GM23338 (cell line): ENCODE data around the gene GGA1. TPM values are rescaled to one million over a fixed set of nuclear protein-coding genes. Genes with fewer than 3 reads are reported as not detected.

Source experiments
- ATAC-seq: fragments of 200-7000 bp; cut with Tn5 transposase; 3 replicates; pipeline ENCODE4 v1.9.1; 2020
- DNase-seq: peaks from one replicate; pipeline ENCODE4 v3.0.0-alpha.2; 2015; ENCODE audit warnings: low spot score
- H2AFZ ChIP-seq: fragments of 200-600 bp; sonication (generic); 2 replicates; pipeline ENCODE4 v1.8.0; 2016; ENCODE audit warnings: antibody characterized with exemption, mild to moderate bottlenecking, moderate library complexity
- H3F3A ChIP-seq: fragments of 200-600 bp; sonication (generic); replicated peaks from 2 replicates; pipeline ENCODE4 v1.8.0; 2017; ENCODE audit warnings: antibody characterized with exemption, mixed run types, low read depth
- H3K27ac ChIP-seq: fragments of 200-600 bp; sonication (generic); 2 replicates; pipeline ENCODE4 v1.6.1; 2016; ENCODE audit warnings: low read depth
- H3K27me3 ChIP-seq: fragments of 200-600 bp; sonication (generic); 2 replicates; pipeline ENCODE4 v1.8.0; 2016; ENCODE audit warnings: mild to moderate bottlenecking, mixed run types, moderate library complexity; ENCODE audit not compliant: insufficient read depth
- H3K36me3 ChIP-seq: fragments of 200-600 bp; sonication (generic); 2 replicates; pipeline ENCODE4 v1.8.0; 2016; ENCODE audit warnings: mild to moderate bottlenecking; ENCODE audit not compliant: insufficient read depth
- H3K4me1 ChIP-seq: fragments of 200-600 bp; sonication (generic); 2 replicates; pipeline ENCODE4 v1.8.0; 2016; ENCODE audit warnings: mild to moderate bottlenecking, moderate library complexity; ENCODE audit not compliant: insufficient read depth
- H3K4me2 ChIP-seq: fragments of 200-600 bp; sonication (generic); 2 replicates; pipeline ENCODE4 v1.7.1; 2017; ENCODE audit warnings: mixed run types
- H3K4me3 ChIP-seq: fragments of 200-600 bp; sonication (generic); 2 replicates; pipeline ENCODE4 v1.6.1; 2016; ENCODE audit warnings: mixed run types
- H3K79me2 ChIP-seq: fragments of 200-600 bp; sonication (generic); replicated peaks from 2 replicates; pipeline ENCODE4 v1.8.0; 2017; ENCODE audit warnings: mild to moderate bottlenecking; ENCODE audit not compliant: insufficient read depth
- H3K9me2 ChIP-seq: fragments of 200-600 bp; sonication (generic); 2 replicates; pipeline ENCODE4 v1.8.0; 2017; ENCODE audit not compliant: insufficient read depth
- H4K20me1 ChIP-seq: fragments of 200-600 bp; sonication (generic); replicated peaks from 2 replicates; pipeline ENCODE4 v1.8.0; 2017; ENCODE audit warnings: mild to moderate bottlenecking; ENCODE audit not compliant: insufficient read depth
- H3K27ac Mint-ChIP-seq: 2 replicates; pipeline ENCODE4 v1.8.0; 2020; ENCODE audit warnings: inconsistent platforms, mild to moderate bottlenecking, moderate library complexity, mixed read lengths
- H3K27me3 Mint-ChIP-seq: 3 replicates; pipeline ENCODE4 v1.8.0; 2022; ENCODE audit warnings: low read depth, mild to moderate bottlenecking, moderate library complexity, mixed read lengths, inconsistent platforms; ENCODE audit not compliant: insufficient read depth, poor library complexity
- H3K36me3 Mint-ChIP-seq: 3 replicates; pipeline ENCODE4 v1.8.0; 2021; ENCODE audit warnings: low read depth, mild to moderate bottlenecking, inconsistent platforms, moderate library complexity, mixed read lengths
- H3K4me1 Mint-ChIP-seq: 3 replicates; pipeline ENCODE4 v1.8.0; 2020; ENCODE audit warnings: mild to moderate bottlenecking, inconsistent platforms, mixed read lengths
- H3K4me3 Mint-ChIP-seq: 3 replicates; pipeline ENCODE4 v1.8.0; 2021; ENCODE audit warnings: moderate library complexity, mild to moderate bottlenecking, inconsistent platforms, mixed read lengths
- H3K9me3 Mint-ChIP-seq: 3 replicates; pipeline ENCODE4 v1.8.0; 2020; ENCODE audit warnings: moderate library complexity, mild to moderate bottlenecking, inconsistent platforms, mixed read lengths
- CREB1 ChIP-seq: fragments of 250-450 bp; sonication (Bioruptor Pico); IDR thresholded peaks from 2 replicates; pipeline ENCODE4 v1.5.0; 2020; ENCODE audit warnings: low read depth, mild to moderate bottlenecking, moderate library complexity
- CTCF ChIP-seq, 2 experiments: fragments of 200-600 bp in 1 of 2; sonication (generic) in 1 of 2; conservative IDR thresholded peaks; 2 replicates each; pipeline versions ENCODE4 v1.5.1 to v1.6.1; 2016 to 2017; ENCODE audit warnings: antibody characterized with exemption in 2 of 2, low read depth in 2 of 2, mild to moderate bottlenecking in 2 of 2, moderate library complexity in 1 of 2
- ETS1 ChIP-seq: IDR thresholded peaks from 2 replicates; pipeline ENCODE4 v1.6.1; 2016; ENCODE audit warnings: antibody characterized with exemption
- POLR2AphosphoS5 ChIP-seq: IDR thresholded peaks from 2 replicates; pipeline ENCODE4 v1.6.1; 2016; ENCODE audit warnings: antibody characterized with exemption, low read depth
- ZNF114 ChIP-seq: fragments of 250-450 bp; sonication (Bioruptor Pico); IDR thresholded peaks from 2 replicates; pipeline ENCODE4 v1.5.0; 2020; ENCODE audit warnings: mild to moderate bottlenecking, moderate library complexity
- ZNF462 ChIP-seq: fragments of 250-450 bp; sonication (Bioruptor Pico); IDR thresholded peaks from 2 replicates; pipeline ENCODE4 v1.5.0; 2020; ENCODE audit warnings: mild to moderate bottlenecking, moderate library complexity
- polyA plus RNA-seq: library from polyadenylated mRNA; unstranded; fragments of >200 nt; fragmentation: Nextera tagmentation; extraction: Ambion mirVana; gene quantifications from 2 replicates; pipeline ENCODE4 v1.2.1, GENCODE V29; 2016
- total RNA-seq: library from RNA; depleted of rRNA; stranded (reverse); fragments of >200 nt; shearing (Covaris generic); gene quantifications from 2 replicates; pipeline ENCODE4 v1.2.3, GENCODE V29; 2014

GGA1 gene
- total and polyA plus RNA-seq, 2 experiments from 2014 or later = 36.9 to 57.1 TPM

- peak; percentile 76 for ATAC-seq
- H3K36me3 Mint-ChIP-seq = no peaks in the 10 kb centered on the region; the same call in 2 of the 3 replicates
- DNase-seq = peak; percentile 86
- Histone ChIP-seq H3K27me3 (no peaks in the 10 kb centered on the region), H3K27ac (peak overlapping the region; percentile 90), H3K79me2 (no peaks in the 10 kb centered on the region), H3K4me1 (peaks cover 27% of the 10 kb centered on the region), H3K9me2 (no peaks in the 10 kb centered on the region), H3K4me2 (peak overlapping the region; percentile 79), H4K20me1 (no peaks in the 10 kb centered on the region; the same call in 1 of the 2 replicates), H3K36me3 (no peaks in the 10 kb centered on the region), H3F3A (peaks cover 31% of the 10 kb centered on the region), H3K4me3 (peak overlapping the region; percentile 49), H2AFZ (no peak overlapping the region)
- TF ChIP-seq ETS1 (0 out of 2 replicates have a peak, but pooled peaks have one; percentile 38), POLR2AphosphoS5 (peak; percentile 55), CTCF (conservative IDR thresholded peaks at IDR 0.05; ENCODE audit: low read depth in 2 of 2) (peak; percentile 3 to 55; a peak in 2 of 4 replicates), CREB1 (0 out of 2 replicates have a peak, but pooled peaks have one; percentile 13), ZNF114 (CRISPR knock-in tag) (no peak)
- H3K4me3 Mint-ChIP-seq = peak overlapping the region; percentile 42; the same call in 2 of the 3 replicates
- peak overlapping the region; percentile 90 for H3K27ac Mint-ChIP-seq
- H3K9me3 Mint-ChIP-seq = no peaks in the 10 kb centered on the region
- peaks cover 39% of the 10 kb centered on the region for H3K4me1 Mint-ChIP-seq
- peaks cover 23% of the 10 kb centered on the region for H3K27me3 Mint-ChIP-seq
Measured at GRCh38 chr22:37633625-37634416, 25.2 kb downstream of the GGA1 start.

GRCh38 chr22:37634417-37634924, 25.8 kb downstream of the GGA1 start:
- Histone ChIP-seq H3K27me3 (no peaks in the 10 kb centered on the region), H3K4me2 (peak overlapping the region; percentile 79), H4K20me1 (no peaks in the 10 kb centered on the region; the same call in 1 of the 2 replicates), H3K4me1 (peaks cover 27% of the 10 kb centered on the region), H3F3A (peaks cover 35% of the 10 kb centered on the region), H2AFZ (no peak overlapping the region), H3K27ac (peak overlapping the region; percentile 90), H3K9me2 (no peaks in the 10 kb centered on the region), H3K79me2 (no peaks in the 10 kb centered on the region), H3K4me3 (peak overlapping the region; percentile 49), H3K36me3 (no peaks in the 10 kb centered on the region)
- Mint-ChIP-seq H3K27me3 (peaks cover 25% of the 10 kb centered on the region), H3K36me3 (no peaks in the 10 kb centered on the region; the same call in 2 of the 3 replicates), H3K4me3 (peak overlapping the region; percentile 42; the same call in 1 of the 3 replicates), H3K27ac (peak overlapping the region; percentile 90), H3K9me3 (no peaks in the 10 kb centered on the region), H3K4me1 (peaks cover 41% of the 10 kb centered on the region)
- peak; percentile 24 for DNase-seq
- TF ChIP-seq CTCF (conservative IDR thresholded peaks at IDR 0.05; ENCODE audit: low read depth in 2 of 2) (peak; percentile 27 to 36), ZNF462 (CRISPR knock-in tag) (no peak)
- peak; percentile 1; the same call in 2 of the 3 replicates for ATAC-seq
